ENCODE data around the gene AMY2B.
"Not testable (repeated sequence)": the region's sequence is repeated elsewhere in the genome, so short reads cannot be mapped to it uniquely, and the experiment has no call there.

AMY2B gene

DNA sequence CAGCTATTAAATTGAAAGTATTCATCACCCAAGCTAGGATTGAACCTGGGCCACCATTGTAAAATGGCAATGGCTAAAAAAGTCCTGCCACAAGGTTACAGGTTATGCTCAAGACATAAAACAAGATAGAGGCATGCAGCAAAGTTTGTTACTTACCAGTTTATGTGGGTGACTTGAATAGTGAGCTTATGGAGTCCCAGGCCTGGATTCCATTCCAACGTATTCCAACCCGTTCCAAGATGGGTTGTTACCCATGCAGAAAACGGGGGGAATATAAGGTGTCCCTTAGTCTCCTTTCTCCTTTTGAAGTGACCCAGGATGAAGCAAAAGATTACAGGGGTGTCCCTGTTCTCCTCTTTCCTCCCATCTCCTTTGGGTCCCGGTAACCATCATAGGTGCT is 56.0 kb downstream of the AMY2B start:
- not testable (repeated sequence) for DNase-seq
